OCI-LY7 (cell line): ENCODE measurements around the gene AFF3.

Experiments used
- CTCF ChIP-seq: fragments of 200-600 bp; sonication (generic); conservative IDR thresholded peaks from 2 replicates; pipeline ENCODE4 v1.5.1; 2014; ENCODE audit warnings: mild to moderate bottlenecking, antibody characterized with exemption, low read length, moderate library complexity, mixed read lengths
- EZH2phosphoT487 ChIP-seq: fragments of 200-600 bp; sonication (generic); IDR thresholded peaks from 2 replicates; pipeline ENCODE4 v1.6.1; 2018; ENCODE audit warnings: low read depth, borderline replicate concordance, mild to moderate bottlenecking, mixed run types, antibody characterized with exemption, low read length, moderate library complexity, mixed read lengths

- TF ChIP-seq CTCF (no peak), EZH2phosphoT487 (no peak)
Measured at GRCh38 chr2:100052650-100053049, 89.7 kb downstream of the AFF3 start.
